ENCODE results near the gene NCOA4. TPM values are rescaled to one million over a fixed set of nuclear protein-coding genes. Genes with fewer than 3 reads are reported as not detected.

Gene NCOA4
- total RNA-seq, 4 donors from 2014 or later, result 140 to 189 (median 160) TPM

GRCh38 chr10:46025406-46025805 lies 5.0 kb downstream of the NCOA4 start:
- DNase-seq, result no peak
- Histone ChIP-seq H3K27me3 (no peaks in the 10 kb centered on the region), H3K9me3 (no peaks in the 10 kb centered on the region), H3K27ac (no peak overlapping the region), H3K4me1 (peaks cover 56 to 58% of the 10 kb centered on the region in 2 donors), H3K4me3 (replicated peaks in 1 of 3) (no peak overlapping the region), H3K36me3 (no peaks in the 10 kb centered on the region)
- 93% methylated on average over 2 of the region's 2 CpGs for WGBS, 2 donors
- no peak for TF ChIP-seq POLR2A (IDR thresholded peaks at IDR 0.05)
- no peak for TF ChIP-seq CTCF (IDR thresholded peaks at IDR 0.05)
- intact Hi-C loops (cut with DNase I), result loop anchor here (5.0 kb wide), 1 partner anchor 53 kb away; the partner anchor contains the start of gene TIMM23

GRCh38 chr10:46024948-46025347 lies 5.5 kb downstream of the NCOA4 start:
- no peaks in the 10 kb centered on the region for H3K36me3 ChIP-seq
- no peak for DNase-seq
- intact Hi-C loops (cut with DNase I), result loop anchor here (5.0 kb wide), 1 partner anchor 53 kb away; the partner anchor contains the start of gene TIMM23
- no peaks in the 10 kb centered on the region for H3K9me3 ChIP-seq
- no peak overlapping the region for H3K27ac ChIP-seq
- TF ChIP-seq CTCF (IDR thresholded peaks at IDR 0.05) (no peak), POLR2A (IDR thresholded peaks at IDR 0.05) (no peak)
- H3K4me3 ChIP-seq (replicated peaks in 1 of 3), result no peak overlapping the region
- H3K4me1 ChIP-seq, result peaks cover 58 to 62% of the 10 kb centered on the region in 2 donors
- H3K27me3 ChIP-seq, result no peaks in the 10 kb centered on the region

GRCh38 chr10:46022978-46023702 lies 7.3 kb downstream of the NCOA4 start:
- H3K27ac ChIP-seq, result peak overlapping the region; percentile 79 to 89 (median 88)
- intact Hi-C loops (cut with DNase I), result no loop called here
- H3K4me3 ChIP-seq (replicated peaks in 1 of 3), result peak overlapping the region; percentile 29 to 70 (median 41)
- no peaks in the 10 kb centered on the region for H3K9me3 ChIP-seq
- H3K4me1 ChIP-seq, result peaks cover 58 to 66% of the 10 kb centered on the region in 2 donors
- H3K27me3 ChIP-seq, result no peaks in the 10 kb centered on the region
- peak in 2 of 6 experiments; percentile 15 to 17 for TF ChIP-seq CTCF (IDR thresholded peaks at IDR 0.05)
- peak in 1 of 2 donors; percentile 66 for TF ChIP-seq POLR2A (IDR thresholded peaks at IDR 0.05)
- 2 to 3% methylated on average over 32 to 33 of the region's 49 CpGs for WGBS, 2 donors
- DNase-seq, result peak; percentile 89 to 92
- H3K36me3 ChIP-seq, result no peaks in the 10 kb centered on the region

- H3K9me3 ChIP-seq, result no peaks in the 10 kb centered on the region
- H3K27ac ChIP-seq, result peak overlapping the region in 1 of 3 donors; percentile 89
- no peak for DNase-seq
- no peaks in the 10 kb centered on the region for H3K27me3 ChIP-seq
- TF ChIP-seq CTCF (IDR thresholded peaks at IDR 0.05) (no peak), POLR2A (IDR thresholded peaks at IDR 0.05) (no peak)
- intact Hi-C loops (cut with DNase I), result no loop called here
- H3K4me3 ChIP-seq (replicated peaks in 1 of 3), result no peak overlapping the region
- no peaks in the 10 kb centered on the region for H3K36me3 ChIP-seq
- WGBS, 2 donors, result 87 to 92% methylated on average over 3 of the region's 3 CpGs
- H3K4me1 ChIP-seq, result peaks cover 40 to 63% of the 10 kb centered on the region in 2 donors
These were observed 10.1 kb downstream of the NCOA4 start for GRCh38 chr10:46020344-46020657.

GRCh38 chr10:46019569-46020343 lies 10.7 kb downstream of the NCOA4 start:
- intact Hi-C loops (cut with DNase I), result no loop called here
- peak in 1 of 2 donors; percentile 11 for DNase-seq
- peaks cover 1 to 2% of the 10 kb centered on the region in 2 donors for H3K36me3 ChIP-seq
- H3K27ac ChIP-seq, result peak overlapping the region; percentile 2 to 89 (median 12)
- no peaks in the 10 kb centered on the region for H3K9me3 ChIP-seq
- H3K27me3 ChIP-seq, result no peaks in the 10 kb centered on the region
- H3K4me1 ChIP-seq, result peaks cover 40 to 58% of the 10 kb centered on the region in 2 donors
- TF ChIP-seq POLR2A (IDR thresholded peaks at IDR 0.05) (no peak), CTCF (IDR thresholded peaks at IDR 0.05) (no peak)
- WGBS, 2 donors, result 67 to 72% methylated on average over 7 of the region's 7 CpGs
- H3K4me3 ChIP-seq (replicated peaks in 1 of 3), result no peak overlapping the region
